ENCODE data around the gene DHDDS. TPM values are rescaled to one million over a fixed set of nuclear protein-coding genes. Genes with fewer than 3 reads are reported as not detected.

The DHDDS gene
- total and polyA plus RNA-seq, 2 of the 13 experiments (the other 11 are each of a cell fraction or from before 2014, with no cell fraction given): 18.9 to 28.3 TPM

GRCh38 chr1:26500488-26501175, 68.5 kb downstream of the DHDDS start (continued):
- TF ChIP-seq ZNF609 (CRISPR knock-in tag; IDR thresholded peaks at IDR 0.05; ENCODE audit: borderline replicate concordance) (0 out of 2 replicates have a peak, but pooled peaks have one; percentile 51), ZNF674 (CRISPR knock-in tag; IDR thresholded peaks at IDR 0.05; ENCODE audit: low read depth) (no peak), ARHGAP35 (CRISPR knock-in tag; IDR thresholded peaks at IDR 0.05; ENCODE audit: borderline replicate concordance) (peak; percentile 72; the same call in 1 of the 2 replicates), TFAP4 (IDR thresholded peaks at IDR 0.05; ENCODE audit: borderline replicate concordance, low read depth) (no peak), SSRP1 (CRISPR knock-in tag; IDR thresholded peaks at IDR 0.05) (no peak), TFE3 (CRISPR knock-in tag; IDR thresholded peaks at IDR 0.05) (peak; percentile 87), CERS6 (CRISPR knock-in tag; IDR thresholded peaks at IDR 0.05) (no peak), ZNF292 (CRISPR knock-in tag; IDR thresholded peaks at IDR 0.05; ENCODE audit: borderline replicate concordance, low read depth) (no peak), RARA (CRISPR knock-in tag; IDR thresholded peaks at IDR 0.05) (no peak), ZKSCAN5 (CRISPR knock-in tag; IDR thresholded peaks at IDR 0.05) (no peak), DZIP1 (CRISPR knock-in tag; IDR thresholded peaks at IDR 0.05) (0 out of 2 replicates have a peak, but pooled peaks have one; percentile 93), JUND (CRISPR knock-in tag; IDR thresholded peaks at IDR 0.05) (no peak), ZZZ3 (CRISPR knock-in tag; IDR thresholded peaks at IDR 0.05; ENCODE audit: borderline replicate concordance) (peak; percentile 77; the same call in 1 of the 2 replicates), ZUFSP (CRISPR knock-in tag; IDR thresholded peaks at IDR 0.05; ENCODE audit: borderline replicate concordance) (no peak), HNRNPUL1 (IDR thresholded peaks at IDR 0.05; ENCODE audit: low read depth, low read length) (0 out of 2 replicates have a peak, but pooled peaks have one; percentile 39)
